ENCODE results near the gene CREB3L2.

The CREB3L2 gene

DNA sequence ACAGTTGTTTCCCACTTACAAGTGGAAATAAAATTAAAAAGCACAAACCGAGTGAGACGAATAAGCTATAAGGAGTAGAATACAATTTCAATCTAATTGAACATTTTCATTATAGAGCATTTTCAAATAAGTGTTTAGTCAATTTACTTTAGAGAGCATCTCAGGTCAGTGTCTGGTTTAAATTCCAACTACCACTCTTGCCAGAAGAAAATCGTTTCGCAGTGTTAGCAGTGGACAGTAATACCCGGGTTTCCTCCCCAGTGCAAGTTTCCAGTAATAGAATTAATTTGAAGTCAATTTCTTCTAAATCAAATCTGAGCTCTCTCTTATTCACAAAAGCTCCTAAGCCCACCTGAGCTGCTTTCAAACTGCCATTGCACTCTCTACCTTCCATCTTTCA, 45.7 kb downstream of the CREB3L2 start:
- Histone ChIP-seq H3K9ac (ENCODE audit: low read depth in 1 of 2, low read length in 2 of 2) (no peak overlapping the region), H3K4me1 (ENCODE audit: control insufficient read depth in 2 of 2, insufficient read depth in 2 of 2, low read length in 2 of 2) (peaks cover 28 to 39% of the 10 kb centered on the region in 2 donors)

DNA sequence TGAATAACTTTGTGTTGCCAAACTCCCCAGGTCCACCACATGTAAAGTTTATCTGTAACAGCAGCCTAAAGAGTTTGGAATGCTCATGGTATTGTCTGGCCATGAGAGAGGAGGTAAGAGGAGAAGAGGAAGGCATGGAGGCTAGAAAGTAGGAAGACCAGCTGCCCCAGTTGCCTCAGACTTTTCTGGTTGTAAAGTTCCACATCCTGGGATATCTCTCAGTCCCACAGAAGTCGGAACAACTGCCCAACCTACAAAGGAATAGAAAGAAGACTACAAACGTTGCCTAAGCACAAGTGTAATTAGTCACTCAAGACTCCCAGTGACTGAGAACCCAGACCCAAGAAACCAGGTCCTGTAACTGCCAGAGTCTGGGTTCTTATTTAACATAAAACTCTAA, 47.3 kb downstream of the CREB3L2 start:
- Histone ChIP-seq H3K4me1 (ENCODE audit: control insufficient read depth in 2 of 2, insufficient read depth in 2 of 2, low read length in 2 of 2) (peaks cover 28 to 44% of the 10 kb centered on the region in 2 donors), H3K9me3 (ENCODE audit: control insufficient read depth in 2 of 2, low read length in 2 of 2) (no peaks in the 10 kb centered on the region), H3K27me3 (ENCODE audit: control insufficient read depth in 2 of 2, insufficient read depth in 2 of 2, low read length in 2 of 2) (no peaks in the 10 kb centered on the region), H3K4me3 (ENCODE audit: low read length in 2 of 2) (no peak overlapping the region), H3K9ac (ENCODE audit: low read depth in 1 of 2, low read length in 2 of 2) (no peak overlapping the region), H3K36me3 (ENCODE audit: control insufficient read depth in 2 of 2, insufficient read depth in 2 of 2, low read length in 2 of 2) (peaks cover 0 to 4% of the 10 kb centered on the region in 2 donors), H3K27ac (ENCODE audit: low read depth in 2 of 2, low read length in 2 of 2) (peak overlapping the region; percentile 77 to 85)

More for the DNA sequence above, 45.7 kb downstream of the CREB3L2 start:
- H3K27me3 ChIP-seq (ENCODE audit: control insufficient read depth in 2 of 2, insufficient read depth in 2 of 2, low read length in 2 of 2), result no peaks in the 10 kb centered on the region
- peaks cover 0 to 4% of the 10 kb centered on the region in 2 donors for H3K36me3 ChIP-seq (ENCODE audit: control insufficient read depth in 2 of 2, insufficient read depth in 2 of 2, low read length in 2 of 2)
- H3K4me3 ChIP-seq (ENCODE audit: low read length in 2 of 2), result no peak overlapping the region
- H3K9me3 ChIP-seq (ENCODE audit: control insufficient read depth in 2 of 2, low read length in 2 of 2), result no peaks in the 10 kb centered on the region
- H3K27ac ChIP-seq (ENCODE audit: low read depth in 2 of 2, low read length in 2 of 2), result no peak overlapping the region

DNA sequence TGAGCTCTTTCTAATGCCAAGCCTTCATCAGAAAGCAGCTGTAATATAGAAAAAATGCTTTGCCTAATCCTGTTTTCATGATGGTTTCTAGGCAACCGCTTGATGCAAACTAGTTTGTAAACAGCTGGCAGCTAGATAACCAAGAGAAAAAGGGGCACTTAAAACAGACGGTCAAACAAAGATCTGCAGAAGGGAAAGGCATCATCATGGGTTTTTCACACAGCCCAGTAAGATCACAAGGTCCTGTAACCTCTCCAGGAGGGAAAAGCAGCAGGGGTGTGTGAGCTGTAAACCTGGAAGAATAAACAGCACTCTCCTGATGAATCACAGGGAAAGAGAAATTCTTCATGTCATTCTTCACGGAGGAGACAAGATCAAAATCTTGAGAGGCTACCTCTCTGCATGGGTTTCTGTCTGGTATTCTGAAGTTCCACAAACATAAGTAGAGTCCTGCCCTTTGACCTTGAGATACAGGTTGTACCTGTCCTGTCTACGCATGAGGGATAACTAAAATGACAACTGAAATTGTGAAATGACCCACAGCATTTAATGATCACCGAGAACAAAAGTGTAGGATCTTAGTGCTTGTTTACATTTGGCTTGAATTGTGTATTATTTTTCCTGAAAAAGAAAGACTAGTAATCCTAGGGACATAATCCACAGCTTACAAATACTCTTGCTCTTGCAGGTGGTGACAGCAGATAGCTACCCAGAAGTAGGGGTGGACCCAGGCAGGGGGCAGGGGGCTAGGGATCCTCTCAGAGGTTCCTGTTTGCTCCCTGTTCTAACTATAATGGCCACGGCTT, 48.0 kb downstream of the CREB3L2 start:
- H3K4me1 ChIP-seq (ENCODE audit: control insufficient read depth in 2 of 2, insufficient read depth in 2 of 2, low read length in 2 of 2), result peaks cover 28 to 48% of the 10 kb centered on the region in 2 donors
- peak overlapping the region; percentile 45 to 52 for H3K9ac ChIP-seq (ENCODE audit: low read depth in 1 of 2, low read length in 2 of 2)

DNA sequence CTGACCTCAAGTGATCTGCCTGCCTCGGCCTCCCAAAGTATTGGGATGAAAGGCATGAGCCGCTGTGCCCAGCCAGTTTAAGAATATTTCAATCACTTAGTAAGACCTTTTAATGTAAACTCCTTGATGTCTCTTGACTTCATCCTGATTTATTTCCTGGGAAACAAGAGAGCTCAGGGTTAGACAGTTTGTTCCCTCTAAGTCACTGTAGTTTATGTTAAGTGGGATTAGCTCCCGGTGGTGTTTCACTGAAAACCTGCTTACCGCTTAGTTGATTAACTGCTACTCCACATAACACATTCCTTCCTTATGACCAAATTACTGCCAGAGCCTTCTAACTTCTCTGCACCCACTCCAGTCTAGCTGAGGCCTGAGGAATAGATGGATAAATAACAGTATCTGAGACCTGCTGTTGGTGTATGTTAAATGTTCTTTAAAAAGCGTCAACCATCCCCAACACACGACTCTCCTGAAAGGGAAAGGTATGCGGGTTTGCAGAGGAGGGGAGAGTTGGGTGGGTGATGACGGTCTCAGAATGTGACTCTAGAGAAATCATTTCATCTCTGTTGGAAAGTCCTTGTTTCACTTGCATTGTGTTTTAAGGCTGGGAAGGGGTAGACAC, 48.7 kb downstream of the CREB3L2 start:
- Histone ChIP-seq H3K4me1 (ENCODE audit: control insufficient read depth in 2 of 2, insufficient read depth in 2 of 2, low read length in 2 of 2) (peaks cover 28 to 55% of the 10 kb centered on the region in 2 donors), H3K4me3 (ENCODE audit: low read length in 2 of 2) (peak overlapping the region in 1 of 2 donors; percentile 35), H3K27ac (ENCODE audit: low read depth in 2 of 2, low read length in 2 of 2) (peak overlapping the region; percentile 77 to 85)

More for the DNA sequence above, 48.0 kb downstream of the CREB3L2 start:
- Histone ChIP-seq H3K27ac (ENCODE audit: low read depth in 2 of 2, low read length in 2 of 2) (peak overlapping the region; percentile 77 to 85), H3K27me3 (ENCODE audit: control insufficient read depth in 2 of 2, insufficient read depth in 2 of 2, low read length in 2 of 2) (no peaks in the 10 kb centered on the region), H3K36me3 (ENCODE audit: control insufficient read depth in 2 of 2, insufficient read depth in 2 of 2, low read length in 2 of 2) (peaks cover 0 to 4% of the 10 kb centered on the region in 2 donors), H3K9me3 (ENCODE audit: control insufficient read depth in 2 of 2, low read length in 2 of 2) (no peaks in the 10 kb centered on the region), H3K4me3 (ENCODE audit: low read length in 2 of 2) (peak overlapping the region; percentile 35 to 41)

DNA sequence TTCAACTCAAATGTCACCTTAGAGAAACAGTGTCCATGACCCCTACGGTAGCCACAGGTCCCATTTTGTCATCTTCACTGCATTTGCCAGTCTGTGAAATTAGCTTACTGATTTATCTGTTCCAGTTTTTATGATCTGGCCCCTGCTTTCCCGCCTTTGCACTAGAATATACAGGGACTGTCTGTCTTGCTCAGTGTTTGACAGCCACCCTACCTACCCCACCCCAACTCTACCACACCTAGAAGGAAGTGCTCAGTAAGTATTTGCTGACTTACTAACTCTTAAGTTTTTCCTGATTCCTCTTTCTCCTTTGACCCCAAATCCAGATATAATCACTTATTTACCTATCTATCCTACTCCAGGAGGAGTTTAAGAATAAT, 49.5 kb downstream of the CREB3L2 start:
- H3K4me3 ChIP-seq (ENCODE audit: low read length in 2 of 2), result no peak overlapping the region
- peak overlapping the region; percentile 77 to 85 for H3K27ac ChIP-seq (ENCODE audit: low read depth in 2 of 2, low read length in 2 of 2)
- peaks cover 28 to 56% of the 10 kb centered on the region in 2 donors for H3K4me1 ChIP-seq (ENCODE audit: control insufficient read depth in 2 of 2, insufficient read depth in 2 of 2, low read length in 2 of 2)
- H3K36me3 ChIP-seq (ENCODE audit: control insufficient read depth in 2 of 2, insufficient read depth in 2 of 2, low read length in 2 of 2), result no peaks in the 10 kb centered on the region
- no peaks in the 10 kb centered on the region for H3K27me3 ChIP-seq (ENCODE audit: control insufficient read depth in 2 of 2, insufficient read depth in 2 of 2, low read length in 2 of 2)
- no peaks in the 10 kb centered on the region for H3K9me3 ChIP-seq (ENCODE audit: control insufficient read depth in 2 of 2, low read length in 2 of 2)
- H3K9ac ChIP-seq (ENCODE audit: low read depth in 1 of 2, low read length in 2 of 2), result peak overlapping the region in 1 of 2 donors; percentile 41

More for the DNA sequence above, 48.7 kb downstream of the CREB3L2 start:
- H3K27me3 ChIP-seq (ENCODE audit: control insufficient read depth in 2 of 2, insufficient read depth in 2 of 2, low read length in 2 of 2), result no peaks in the 10 kb centered on the region
- no peaks in the 10 kb centered on the region for H3K9me3 ChIP-seq (ENCODE audit: control insufficient read depth in 2 of 2, low read length in 2 of 2)
- peaks cover 0 to 4% of the 10 kb centered on the region in 2 donors for H3K36me3 ChIP-seq (ENCODE audit: control insufficient read depth in 2 of 2, insufficient read depth in 2 of 2, low read length in 2 of 2)
- H3K9ac ChIP-seq (ENCODE audit: low read depth in 1 of 2, low read length in 2 of 2), result peak overlapping the region; percentile 45 to 52

DNA sequence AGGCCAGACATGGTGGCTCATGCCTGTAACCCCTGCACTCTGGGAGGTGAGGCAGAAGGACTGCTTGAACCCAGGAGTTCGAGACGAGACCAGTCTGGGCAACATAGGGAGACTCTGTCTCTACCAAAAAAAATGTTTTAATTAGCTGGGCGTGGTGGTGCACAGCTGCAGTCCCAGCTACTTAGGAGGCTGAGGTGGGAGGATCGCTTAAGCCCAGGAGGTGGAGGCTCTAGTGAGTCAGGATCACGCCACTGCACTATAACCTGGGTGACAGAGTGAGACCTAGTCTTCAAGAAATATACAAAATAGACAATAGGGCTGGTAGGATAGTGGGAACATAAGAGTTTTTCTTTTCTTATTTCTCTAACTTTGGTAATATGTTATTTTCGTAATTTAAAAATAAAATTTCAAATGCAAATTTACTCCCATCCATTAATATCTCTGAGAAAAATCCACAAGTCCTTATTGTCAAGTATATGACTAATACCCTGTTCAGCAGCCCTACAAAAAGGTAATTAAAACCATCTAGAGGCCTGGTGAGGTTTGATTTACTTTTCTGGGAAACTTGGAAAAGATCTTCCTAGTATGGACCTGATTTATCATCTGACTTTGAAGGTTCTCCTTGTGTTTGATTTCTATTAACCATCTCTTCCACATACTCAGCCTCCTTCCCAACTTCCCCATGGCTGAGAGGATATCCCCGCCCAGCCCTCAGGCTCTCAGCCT, 50.0 kb downstream of the CREB3L2 start:
- H3K27ac ChIP-seq (ENCODE audit: low read depth in 2 of 2, low read length in 2 of 2), result peak overlapping the region; percentile 77 to 85
- peaks cover 28 to 56% of the 10 kb centered on the region in 2 donors for H3K4me1 ChIP-seq (ENCODE audit: control insufficient read depth in 2 of 2, insufficient read depth in 2 of 2, low read length in 2 of 2)
- no peaks in the 10 kb centered on the region for H3K9me3 ChIP-seq (ENCODE audit: control insufficient read depth in 2 of 2, low read length in 2 of 2)
- peak overlapping the region in 1 of 2 donors; percentile 41 for H3K9ac ChIP-seq (ENCODE audit: low read depth in 1 of 2, low read length in 2 of 2)
- H3K4me3 ChIP-seq (ENCODE audit: low read length in 2 of 2), result no peak overlapping the region
- no peaks in the 10 kb centered on the region for H3K36me3 ChIP-seq (ENCODE audit: control insufficient read depth in 2 of 2, insufficient read depth in 2 of 2, low read length in 2 of 2)
- no peaks in the 10 kb centered on the region for H3K27me3 ChIP-seq (ENCODE audit: control insufficient read depth in 2 of 2, insufficient read depth in 2 of 2, low read length in 2 of 2)

DNA sequence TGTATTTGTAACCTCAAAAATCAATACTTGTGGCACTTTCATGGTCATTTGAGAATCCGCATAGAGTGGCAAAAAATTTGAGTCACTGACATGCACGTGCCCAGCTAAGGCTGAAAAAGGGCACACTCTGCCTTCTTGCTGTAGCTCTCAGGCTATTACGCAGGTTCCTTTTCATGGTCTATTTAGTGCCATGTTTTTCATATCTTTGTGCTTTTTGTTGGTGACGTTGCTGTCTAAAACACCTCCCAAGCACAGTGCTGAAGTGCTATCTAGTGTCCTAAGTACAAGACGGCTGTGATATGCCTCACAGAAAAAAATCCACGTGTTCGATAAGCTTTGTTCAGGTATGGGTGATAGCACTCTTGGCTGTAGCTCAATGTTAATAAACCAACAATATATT, 50.9 kb downstream of the CREB3L2 start:
- Histone ChIP-seq H3K36me3 (ENCODE audit: control insufficient read depth in 2 of 2, insufficient read depth in 2 of 2, low read length in 2 of 2) (no peaks in the 10 kb centered on the region), H3K9ac (ENCODE audit: low read depth in 1 of 2, low read length in 2 of 2) (no peak overlapping the region), H3K27me3 (ENCODE audit: control insufficient read depth in 2 of 2, insufficient read depth in 2 of 2, low read length in 2 of 2) (no peaks in the 10 kb centered on the region), H3K9me3 (ENCODE audit: control insufficient read depth in 2 of 2, low read length in 2 of 2) (no peaks in the 10 kb centered on the region), H3K27ac (ENCODE audit: low read depth in 2 of 2, low read length in 2 of 2) (no peak overlapping the region), H3K4me1 (ENCODE audit: control insufficient read depth in 2 of 2, insufficient read depth in 2 of 2, low read length in 2 of 2) (peaks cover 28 to 56% of the 10 kb centered on the region in 2 donors), H3K4me3 (ENCODE audit: low read length in 2 of 2) (no peak overlapping the region)

DNA sequence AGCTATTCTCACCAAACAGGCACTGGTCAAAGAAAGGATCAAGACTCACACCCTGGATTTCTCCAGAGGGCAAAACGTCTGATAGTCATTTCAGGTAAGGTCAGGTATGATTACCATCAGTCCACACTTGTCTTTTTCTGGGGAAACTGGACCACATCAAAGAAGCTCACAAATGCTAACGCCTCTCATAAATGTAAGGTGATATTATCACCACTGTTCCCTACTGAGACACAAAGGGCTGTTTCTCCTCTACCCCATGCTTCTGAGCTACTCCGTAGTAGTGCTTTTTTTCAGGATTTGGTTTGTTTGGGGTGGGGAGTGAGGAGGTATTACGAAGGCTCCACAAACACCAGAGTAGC, 51.6 kb downstream of the CREB3L2 start:
- Histone ChIP-seq H3K36me3 (ENCODE audit: control insufficient read depth in 2 of 2, insufficient read depth in 2 of 2, low read length in 2 of 2) (no peaks in the 10 kb centered on the region), H3K27ac (ENCODE audit: low read depth in 2 of 2, low read length in 2 of 2) (no peak overlapping the region), H3K9me3 (ENCODE audit: control insufficient read depth in 2 of 2, low read length in 2 of 2) (no peaks in the 10 kb centered on the region), H3K9ac (ENCODE audit: low read depth in 1 of 2, low read length in 2 of 2) (no peak overlapping the region), H3K27me3 (ENCODE audit: control insufficient read depth in 2 of 2, insufficient read depth in 2 of 2, low read length in 2 of 2) (no peaks in the 10 kb centered on the region), H3K4me3 (ENCODE audit: low read length in 2 of 2) (no peak overlapping the region), H3K4me1 (ENCODE audit: control insufficient read depth in 2 of 2, insufficient read depth in 2 of 2, low read length in 2 of 2) (peaks cover 28 to 56% of the 10 kb centered on the region in 2 donors)

DNA sequence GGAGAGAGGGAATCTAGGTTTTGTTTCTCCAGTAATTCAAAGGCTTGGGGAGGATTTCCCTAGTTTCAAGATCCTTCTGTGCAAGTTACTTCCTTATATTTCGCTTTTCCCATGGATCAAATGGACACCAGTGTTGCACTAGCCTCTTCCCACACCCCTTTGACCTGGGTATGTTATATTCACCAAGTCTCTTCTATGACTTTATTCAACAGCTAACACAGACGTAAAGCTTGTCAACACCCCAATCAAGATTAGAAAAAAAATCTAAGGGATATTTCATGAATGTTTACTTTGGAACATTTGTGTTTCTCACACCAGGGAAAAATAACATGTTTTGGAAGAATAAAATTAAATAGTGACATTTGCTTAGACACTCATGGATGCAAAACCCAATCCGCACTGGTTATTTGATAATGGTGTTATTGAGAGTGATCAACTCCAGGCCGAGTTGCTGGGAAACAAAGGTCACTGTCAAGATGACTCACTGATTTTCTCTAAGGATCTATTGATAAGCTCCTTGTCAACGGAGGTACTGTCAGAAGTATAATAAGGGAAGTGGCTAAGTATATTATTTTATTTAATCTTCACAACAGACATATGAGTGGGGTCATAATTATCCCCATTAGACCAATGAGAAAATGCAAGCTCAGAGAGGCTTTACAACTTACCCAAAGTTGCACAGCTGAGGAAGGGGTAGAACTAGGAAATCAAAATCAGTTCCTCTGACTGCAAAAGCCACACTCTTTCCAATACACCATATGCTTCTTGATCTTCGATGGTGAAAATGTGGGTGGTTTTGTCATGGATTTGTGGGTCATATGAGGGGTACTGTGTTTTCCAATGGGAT, 52.2 kb downstream of the CREB3L2 start:
- H3K4me1 ChIP-seq (ENCODE audit: control insufficient read depth in 2 of 2, insufficient read depth in 2 of 2, low read length in 2 of 2), result peaks cover 23 to 51% of the 10 kb centered on the region in 2 donors
- no peak overlapping the region for H3K9ac ChIP-seq (ENCODE audit: low read depth in 1 of 2, low read length in 2 of 2)
- no peaks in the 10 kb centered on the region for H3K36me3 ChIP-seq (ENCODE audit: control insufficient read depth in 2 of 2, insufficient read depth in 2 of 2, low read length in 2 of 2)
- no peaks in the 10 kb centered on the region for H3K27me3 ChIP-seq (ENCODE audit: control insufficient read depth in 2 of 2, insufficient read depth in 2 of 2, low read length in 2 of 2)
- no peak overlapping the region for H3K4me3 ChIP-seq (ENCODE audit: low read length in 2 of 2)
- no peak overlapping the region for H3K27ac ChIP-seq (ENCODE audit: low read depth in 2 of 2, low read length in 2 of 2)
- no peaks in the 10 kb centered on the region for H3K9me3 ChIP-seq (ENCODE audit: control insufficient read depth in 2 of 2, low read length in 2 of 2)

All from mucosa of rectum (tissue), 2 donors.